PC-3 (cell line): ENCODE measurements around the gene UGT1A4. TPM values are rescaled to one million over a fixed set of nuclear protein-coding genes. Genes with fewer than 3 reads are reported as not detected.
"Not testable (repeated sequence)": the region's sequence is repeated elsewhere in the genome, so short reads cannot be mapped to it uniquely, and the experiment has no call there.

Experiments
- ATAC-seq: fragments of 200-7000 bp; cut with Tn5 transposase; 2 replicates; pipeline ENCODE4 v1.9.1; 2020; ENCODE audit warnings: mild to moderate bottlenecking, moderate library complexity
- BruUV-seq: library from RNA; stranded (reverse); fragments of 400-500 nt; replicated peaks from 2 replicates; lab custom pipeline; 2021; lab: Mats Ljungman, UMichigan
- CTCF ChIA-PET: fragments of 300-600 bp; sonication (Branson Sonifier 250); formaldehyde crosslinking; loops from one replicate; lab custom pipeline; 2022; ENCODE audit warnings: antibody characterized with exemption; lab: Charles Lee
- POLR2A ChIA-PET: fragments of 300-600 bp; sonication (Branson Sonifier 250); formaldehyde crosslinking; loops from one replicate; lab custom pipeline; 2022; ENCODE audit warnings: antibody characterized with exemption; ENCODE audit not compliant: unreplicated experiment; lab: Charles Lee
- DNase-seq: peaks from one replicate; pipeline ENCODE4 v3.0.0-alpha.2; 2015
- H2AFZ ChIP-seq: fragments of 300-600 bp; sonication (generic); 2 replicates; pipeline ENCODE4 v1.6.0; 2016; ENCODE audit warnings: antibody characterized with exemption, low read length
- H3F3A ChIP-seq: fragments of 300-600 bp; sonication (generic); one replicate; pipeline ENCODE4 v1.6.0; 2017; ENCODE audit warnings: antibody characterized with exemption, low read length, control low read depth, mild to moderate bottlenecking; ENCODE audit not compliant: unreplicated experiment
- H3K27ac ChIP-seq: fragments of 300-600 bp; sonication (generic); 2 replicates; pipeline ENCODE4 v1.5.1; 2016; ENCODE audit warnings: mild to moderate bottlenecking, low read length
- H3K27me3 ChIP-seq: fragments of 300-600 bp; sonication (generic); 2 replicates; pipeline ENCODE4 v1.6.1; 2016; ENCODE audit warnings: low read length, mixed read lengths
- H3K36me3 ChIP-seq: fragments of 300-600 bp; sonication (generic); 2 replicates; pipeline ENCODE4 v1.6.1; 2016; ENCODE audit warnings: low read depth, mixed run types, low read length, mixed read lengths
- H3K4me1 ChIP-seq: fragments of 300-600 bp; sonication (generic); 2 replicates; pipeline ENCODE4 v1.5.1; 2016; ENCODE audit warnings: low read length; ENCODE audit not compliant: insufficient read depth
- H3K4me2 ChIP-seq: fragments of 300-600 bp; sonication (generic); 2 replicates; pipeline ENCODE4 v1.6.0; 2016; ENCODE audit warnings: low read length
- H3K4me3 ChIP-seq: fragments of 300-600 bp; sonication (generic); 2 replicates; pipeline ENCODE4 v1.5.1; 2016; ENCODE audit warnings: mild to moderate bottlenecking, low read length, mixed read lengths
- H3K79me2 ChIP-seq: fragments of 300-600 bp; sonication (generic); 2 replicates; pipeline ENCODE4 v1.6.1; 2017; ENCODE audit warnings: low read length, mixed read lengths
- H3K9ac ChIP-seq: fragments of 300-600 bp; sonication (generic); 2 replicates; pipeline ENCODE4 v1.6.0; 2016; ENCODE audit warnings: mild to moderate bottlenecking, low read length
- H3K9me2 ChIP-seq: fragments of 300-600 bp; sonication (generic); replicated peaks from 2 replicates; pipeline ENCODE4 v1.6.1; 2016; ENCODE audit warnings: mixed run types, low read length, mixed read lengths
- H3K9me3 ChIP-seq: fragments of 300-600 bp; sonication (generic); 2 replicates; pipeline ENCODE4 v1.6.1; 2016; ENCODE audit warnings: low read length, mixed read lengths
- H4K20me1 ChIP-seq: fragments of 300-600 bp; sonication (generic); 2 replicates; pipeline ENCODE4 v1.6.1; 2016; ENCODE audit warnings: low read length, mixed read lengths
- EZH2 ChIP-seq: fragments of 300-600 bp; sonication (generic); IDR thresholded peaks from one replicate; pipeline ENCODE4 v1.6.1; 2017; ENCODE audit warnings: antibody characterized with exemption, mild to moderate bottlenecking, low read length; ENCODE audit not compliant: unreplicated experiment
- EZH2phosphoT487 ChIP-seq: fragments of 300-600 bp; sonication (generic); IDR thresholded peaks from 2 replicates; pipeline ENCODE4 v1.6.1; 2018; ENCODE audit warnings: mild to moderate bottlenecking, antibody characterized with exemption, low read length, borderline replicate concordance
- intact Hi-C: fragments of 100-400 bp; cut with micrococcal nuclease; formaldehyde crosslinking; loops from 2 replicates; pipeline ENCODE4 v1.9.0; 2023
- total RNA-seq: library from RNA; depleted of rRNA; stranded (reverse); fragments of >200 nt; gene quantifications from 2 replicates; pipeline ENCODE4 v1.2.3, GENCODE V29; 2014
- TF ChIP-seq, protein P1 (sequence below): fragments of 300-600 bp; sonication (generic); conservative IDR thresholded peaks from 2 replicates; pipeline ENCODE4 v1.5.1; 2017; ENCODE audit warnings: antibody characterized with exemption, low read depth, mild to moderate bottlenecking, low read length

UGT1A4 gene
- total RNA-seq, 1 experiment from 2014 or later, result not detected

DNA sequence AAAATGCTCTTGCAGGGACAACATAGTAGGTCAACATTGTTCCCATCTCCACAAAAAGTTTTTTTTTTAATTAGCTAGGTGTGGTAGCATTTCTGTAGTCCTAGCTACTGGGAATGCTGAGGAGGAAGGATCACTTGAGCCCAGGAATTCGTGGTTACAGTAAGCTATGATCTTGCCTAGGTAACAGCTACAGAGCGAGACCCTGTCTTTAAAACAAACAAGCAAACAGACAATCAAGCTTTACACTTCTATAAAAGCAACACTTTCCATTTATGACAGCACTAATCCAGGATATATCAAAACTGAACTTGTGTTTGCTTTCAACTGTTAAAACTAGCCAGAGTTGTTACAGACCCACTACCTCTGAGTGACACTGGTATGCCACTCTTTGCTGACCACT, 22.3 kb downstream of the UGT1A4 start:
- H3K27ac ChIP-seq, result no peak overlapping the region
- POLR2A ChIA-PET, result interaction anchor here (0.5 kb wide), 1 partner anchor 267 kb away, joined by 4 read pairs; no protein-coding TSS in a partner anchor

DNA sequence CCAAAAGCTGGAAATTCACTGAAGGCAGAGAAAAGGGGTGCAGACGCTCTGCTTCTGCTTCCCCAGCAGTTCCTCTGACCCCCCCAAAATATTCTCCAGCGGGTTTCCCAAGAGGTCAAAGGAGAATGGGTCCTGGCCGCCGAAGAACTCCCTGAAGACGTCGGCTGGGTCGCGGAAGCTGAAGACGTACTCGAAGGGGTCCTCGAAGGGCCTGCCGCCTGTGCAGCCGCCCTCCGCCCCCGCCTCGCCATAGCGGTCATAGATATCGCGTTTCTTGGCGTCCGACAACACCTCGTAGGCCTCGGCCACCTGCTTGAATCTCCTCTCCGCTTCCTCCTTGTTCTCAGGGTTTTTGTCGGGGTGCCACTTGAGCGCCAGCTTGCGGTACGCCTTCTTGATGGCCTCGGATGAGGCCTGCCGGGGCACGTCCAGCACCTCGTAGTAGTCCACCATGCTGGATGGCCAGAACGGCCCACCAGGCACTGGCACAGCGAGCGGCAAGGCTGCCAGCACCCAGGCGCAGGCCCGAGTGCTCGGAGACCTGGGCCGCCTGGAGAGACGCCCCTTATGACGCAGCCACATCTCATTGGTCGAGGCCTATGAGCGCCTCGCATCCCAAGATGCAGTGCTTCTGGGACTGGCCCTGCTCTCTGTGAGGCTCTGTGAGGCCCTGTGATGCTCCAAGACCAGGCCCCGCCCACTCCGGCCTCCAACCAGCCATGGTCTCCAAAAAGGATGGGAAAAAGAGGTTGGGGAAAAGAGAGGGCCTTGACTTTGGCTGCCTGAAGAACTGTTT, 25.1 kb downstream of the UGT1A4 start:
- no TSS peak for BruUV-seq
- no peaks in the 10 kb centered on the region for H3K9me2 ChIP-seq
- H3K9me3 ChIP-seq, result no peaks in the 10 kb centered on the region
- H4K20me1 ChIP-seq, result no peaks in the 10 kb centered on the region
- DNase-seq (no peak), ATAC-seq (no peak)
- POLR2A ChIA-PET, result no interaction called here
- no peak overlapping the region for H3K27ac ChIP-seq
- H2AFZ ChIP-seq, result no peak overlapping the region
- no peak overlapping the region for H3K4me3 ChIP-seq
- H3K79me2 ChIP-seq, result no peaks in the 10 kb centered on the region
- H3F3A ChIP-seq, result no peaks in the 10 kb centered on the region
- intact Hi-C loops, result no loop called here
- no peak overlapping the region for H3K4me2 ChIP-seq
- H3K36me3 ChIP-seq, result no peaks in the 10 kb centered on the region
- no peaks in the 10 kb centered on the region for H3K27me3 ChIP-seq
- H3K9ac ChIP-seq, result no peak overlapping the region
- TF ChIP-seq EZH2phosphoT487, result no peak
- TF ChIP-seq, protein P1, sequence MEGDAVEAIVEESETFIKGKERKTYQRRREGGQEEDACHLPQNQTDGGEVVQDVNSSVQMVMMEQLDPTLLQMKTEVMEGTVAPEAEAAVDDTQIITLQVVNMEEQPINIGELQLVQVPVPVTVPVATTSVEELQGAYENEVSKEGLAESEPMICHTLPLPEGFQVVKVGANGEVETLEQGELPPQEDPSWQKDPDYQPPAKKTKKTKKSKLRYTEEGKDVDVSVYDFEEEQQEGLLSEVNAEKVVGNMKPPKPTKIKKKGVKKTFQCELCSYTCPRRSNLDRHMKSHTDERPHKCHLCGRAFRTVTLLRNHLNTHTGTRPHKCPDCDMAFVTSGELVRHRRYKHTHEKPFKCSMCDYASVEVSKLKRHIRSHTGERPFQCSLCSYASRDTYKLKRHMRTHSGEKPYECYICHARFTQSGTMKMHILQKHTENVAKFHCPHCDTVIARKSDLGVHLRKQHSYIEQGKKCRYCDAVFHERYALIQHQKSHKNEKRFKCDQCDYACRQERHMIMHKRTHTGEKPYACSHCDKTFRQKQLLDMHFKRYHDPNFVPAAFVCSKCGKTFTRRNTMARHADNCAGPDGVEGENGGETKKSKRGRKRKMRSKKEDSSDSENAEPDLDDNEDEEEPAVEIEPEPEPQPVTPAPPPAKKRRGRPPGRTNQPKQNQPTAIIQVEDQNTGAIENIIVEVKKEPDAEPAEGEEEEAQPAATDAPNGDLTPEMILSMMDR, result no peak
- no peak for TF ChIP-seq EZH2
- no peaks in the 10 kb centered on the region for H3K4me1 ChIP-seq
- CTCF ChIA-PET, result no interaction called here

More for the DNA sequence above, 22.3 kb downstream of the UGT1A4 start:
- CTCF ChIA-PET, result no interaction called here
- no peaks in the 10 kb centered on the region for H3K79me2 ChIP-seq
- no peak for TF ChIP-seq EZH2phosphoT487
- TF ChIP-seq, protein P1, result no peak
- no peak for TF ChIP-seq EZH2
- H3K36me3 ChIP-seq, result no peaks in the 10 kb centered on the region
- no peaks in the 10 kb centered on the region for H3K4me1 ChIP-seq
- H3K27me3 ChIP-seq, result no peaks in the 10 kb centered on the region
- H2AFZ ChIP-seq, result no peak overlapping the region
- no TSS peak for BruUV-seq
- no peaks in the 10 kb centered on the region for H3K9me2 ChIP-seq
- no peak for DNase-seq
- no peak overlapping the region for H3K4me3 ChIP-seq
- H3K4me2 ChIP-seq, result no peak overlapping the region
- no peak overlapping the region for H3K9ac ChIP-seq
- ATAC-seq, result no peak
- H4K20me1 ChIP-seq, result no peaks in the 10 kb centered on the region
- no peaks in the 10 kb centered on the region for H3F3A ChIP-seq
- H3K9me3 ChIP-seq, result no peaks in the 10 kb centered on the region
- intact Hi-C loops, result no loop called here

DNA sequence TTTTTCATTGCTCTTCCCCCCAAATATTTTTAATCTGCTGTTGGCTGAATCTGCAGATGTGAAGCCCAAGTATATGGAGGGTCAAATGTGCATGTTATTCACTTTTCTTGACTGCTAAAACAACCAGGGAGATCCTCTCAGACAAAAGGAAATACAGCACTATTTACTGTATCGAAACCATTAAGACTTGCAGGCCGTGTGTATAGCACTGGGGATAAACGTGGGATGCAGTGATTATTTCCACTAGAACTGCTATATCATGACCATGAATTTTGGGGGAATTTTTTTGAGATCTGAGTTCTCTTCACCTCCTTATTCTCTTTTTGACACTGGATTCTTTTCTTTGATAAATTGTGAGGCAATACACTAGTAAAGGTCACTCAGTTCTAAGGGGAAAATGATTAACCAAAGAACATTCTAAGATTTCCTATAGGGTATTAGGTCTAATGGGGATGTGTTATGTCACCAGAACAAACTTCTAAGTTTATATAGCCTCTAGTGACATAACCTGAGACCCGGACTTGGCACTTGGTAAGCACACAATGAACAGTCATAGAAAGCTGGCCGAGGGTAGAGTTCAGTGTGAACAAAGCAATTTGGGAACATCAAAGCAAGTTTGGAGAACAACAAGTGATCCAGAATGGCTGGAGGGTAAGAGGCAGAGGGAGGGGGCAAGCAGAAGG, 26.7 kb downstream of the UGT1A4 start:
- H3K79me2 ChIP-seq, result no peaks in the 10 kb centered on the region
- H3K9me3 ChIP-seq, result no peaks in the 10 kb centered on the region
- DNase-seq (no peak), ATAC-seq (no peak)
- ChIA-PET POLR2A (no interaction called here), CTCF (no interaction called here)
- intact Hi-C loops, result no loop called here
- H4K20me1 ChIP-seq, result no peaks in the 10 kb centered on the region
- H3K27me3 ChIP-seq, result no peaks in the 10 kb centered on the region
- H3F3A ChIP-seq, result no peaks in the 10 kb centered on the region
- no peaks in the 10 kb centered on the region for H3K9me2 ChIP-seq
- H3K4me2 ChIP-seq, result no peak overlapping the region
- H2AFZ ChIP-seq, result no peak overlapping the region
- TF ChIP-seq EZH2, result no peak
- no peak for TF ChIP-seq EZH2phosphoT487
- TF ChIP-seq, protein P1, result no peak
- H3K4me3 ChIP-seq, result no peak overlapping the region
- H3K4me1 ChIP-seq, result no peaks in the 10 kb centered on the region
- no peaks in the 10 kb centered on the region for H3K36me3 ChIP-seq
- no peak overlapping the region for H3K9ac ChIP-seq
- no TSS peak for BruUV-seq
- H3K27ac ChIP-seq, result no peak overlapping the region

DNA sequence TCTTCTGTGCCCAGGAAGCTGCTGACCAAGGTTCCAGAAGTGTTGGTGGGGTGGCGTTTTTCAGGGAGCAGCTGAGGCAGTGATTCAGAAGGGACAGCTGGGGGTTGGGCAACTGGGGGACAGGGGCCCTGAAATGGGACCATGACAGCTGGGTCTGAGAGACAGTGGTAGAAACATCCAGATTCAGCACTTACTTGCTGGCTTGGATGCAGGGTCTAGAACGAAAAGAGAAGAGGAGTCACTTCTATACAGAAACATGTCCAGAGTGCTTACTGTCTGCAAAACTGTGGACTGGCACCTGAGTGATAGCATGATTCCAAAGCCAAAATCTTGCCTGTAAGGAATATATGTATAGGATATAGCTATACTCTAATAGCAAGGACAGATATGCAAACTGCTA, 27.3 kb downstream of the UGT1A4 start:
- BruUV-seq, H4K20me1 ChIP-seq, POLR2A ChIA-PET, H3F3A ChIP-seq, H3K9me2 ChIP-seq, H2AFZ ChIP-seq, intact Hi-C loops, H3K27ac ChIP-seq, H3K9ac ChIP-seq, H3K4me1 ChIP-seq, H3K9me3 ChIP-seq, H3K4me3 ChIP-seq, H3K36me3 ChIP-seq, H3K4me2 ChIP-seq, CTCF ChIA-PET, ATAC-seq, DNase-seq, H3K79me2 ChIP-seq, H3K27me3 ChIP-seq: not testable (repeated sequence)
